HG02970 (cell line): ENCODE measurements around the gene ACSBG1.
A peak's percentile ranks its signal among the peaks of the same experiment; 100 is the strongest.

Experiments used
- ATAC-seq: cut with Tn5 transposase; IDR thresholded peaks from one replicate; pipeline ENCODE4 v1.9.1; 2021; ENCODE audit warnings: mild to moderate bottlenecking, moderate library complexity, moderate number of reproducible peaks; ENCODE audit not compliant: unreplicated experiment, low FRiP score

ACSBG1 gene

DNA sequence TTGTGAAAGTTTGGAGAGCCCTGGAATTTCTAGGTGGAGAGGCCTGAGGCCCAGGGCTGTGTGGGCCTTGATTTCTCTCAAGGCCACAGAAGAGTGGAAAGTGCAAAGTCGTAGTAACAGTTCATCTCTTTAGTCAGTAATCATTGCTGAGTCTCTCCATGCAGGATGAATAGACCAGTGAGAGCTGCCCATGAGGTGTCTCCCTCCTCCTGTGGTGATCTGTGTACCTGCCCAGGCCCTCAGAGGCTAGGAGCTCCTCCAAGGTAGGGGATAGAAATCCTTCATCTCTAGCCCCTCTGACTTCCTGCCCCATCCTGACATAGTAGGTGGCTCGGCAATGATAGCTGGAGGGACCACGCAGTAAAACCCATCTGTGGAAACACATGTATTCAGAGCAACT, 92.0 kb downstream of the ACSBG1 start:
- ATAC-seq: no peak

DNA sequence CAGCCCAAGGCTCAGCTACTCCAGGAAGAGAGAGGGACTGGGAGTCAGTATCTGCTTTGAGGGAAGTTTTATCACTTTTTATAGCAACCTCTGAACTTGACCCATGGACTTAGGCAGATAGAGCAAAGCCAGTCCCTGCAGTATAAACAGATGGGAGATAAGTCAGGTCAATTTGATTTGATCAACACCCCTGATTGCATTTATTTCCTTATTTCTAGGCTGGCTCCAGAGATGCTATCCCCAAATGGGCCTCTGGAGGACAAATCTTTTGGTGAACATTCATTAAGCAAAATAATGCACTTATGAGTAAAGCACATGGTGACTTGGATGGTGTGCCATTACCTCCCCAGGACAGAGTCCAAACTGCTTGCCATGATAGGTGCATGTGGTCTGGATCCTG, 94.1 kb downstream of the ACSBG1 start:
- no peak for ATAC-seq

DNA sequence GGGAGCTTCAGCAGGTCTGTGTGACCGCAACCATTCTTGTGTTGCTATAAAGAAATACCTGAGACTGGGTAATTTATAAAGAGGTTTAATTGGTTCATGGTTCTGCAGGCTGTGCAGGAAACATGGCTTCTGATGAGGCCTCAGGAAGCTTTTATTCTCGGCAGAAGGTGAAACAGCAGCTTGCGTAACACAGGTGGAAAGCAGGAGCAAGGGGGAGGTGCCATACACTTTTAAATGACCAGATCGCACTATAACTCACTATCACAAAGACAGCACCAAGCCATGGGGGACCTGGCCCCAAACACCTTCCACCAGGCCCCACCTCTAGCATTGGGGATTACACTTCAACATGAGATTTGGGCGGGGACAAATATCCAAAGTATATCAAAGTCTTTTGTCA, 94.8 kb downstream of the ACSBG1 start:
- ATAC-seq: no peak

DNA sequence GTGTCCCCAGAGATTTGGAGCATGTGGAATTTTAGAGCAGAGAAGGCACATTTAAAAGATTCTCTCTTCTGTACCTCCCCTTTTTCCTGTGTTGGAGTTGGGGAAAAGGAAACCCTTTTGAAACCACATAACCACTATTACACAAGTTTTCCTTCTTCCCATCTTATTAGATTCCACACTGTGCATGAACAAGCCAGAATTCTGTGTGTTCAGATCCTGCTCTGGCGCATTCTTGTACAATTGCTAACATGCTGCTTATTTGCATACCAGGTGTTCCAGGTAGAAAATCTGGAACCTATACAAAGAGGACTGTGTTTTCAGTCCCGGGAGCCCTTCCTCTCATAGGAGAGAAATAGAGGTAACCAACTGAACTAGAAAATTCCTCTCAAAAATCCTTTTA, 100.6 kb downstream of the ACSBG1 start:
- no peak for ATAC-seq

DNA sequence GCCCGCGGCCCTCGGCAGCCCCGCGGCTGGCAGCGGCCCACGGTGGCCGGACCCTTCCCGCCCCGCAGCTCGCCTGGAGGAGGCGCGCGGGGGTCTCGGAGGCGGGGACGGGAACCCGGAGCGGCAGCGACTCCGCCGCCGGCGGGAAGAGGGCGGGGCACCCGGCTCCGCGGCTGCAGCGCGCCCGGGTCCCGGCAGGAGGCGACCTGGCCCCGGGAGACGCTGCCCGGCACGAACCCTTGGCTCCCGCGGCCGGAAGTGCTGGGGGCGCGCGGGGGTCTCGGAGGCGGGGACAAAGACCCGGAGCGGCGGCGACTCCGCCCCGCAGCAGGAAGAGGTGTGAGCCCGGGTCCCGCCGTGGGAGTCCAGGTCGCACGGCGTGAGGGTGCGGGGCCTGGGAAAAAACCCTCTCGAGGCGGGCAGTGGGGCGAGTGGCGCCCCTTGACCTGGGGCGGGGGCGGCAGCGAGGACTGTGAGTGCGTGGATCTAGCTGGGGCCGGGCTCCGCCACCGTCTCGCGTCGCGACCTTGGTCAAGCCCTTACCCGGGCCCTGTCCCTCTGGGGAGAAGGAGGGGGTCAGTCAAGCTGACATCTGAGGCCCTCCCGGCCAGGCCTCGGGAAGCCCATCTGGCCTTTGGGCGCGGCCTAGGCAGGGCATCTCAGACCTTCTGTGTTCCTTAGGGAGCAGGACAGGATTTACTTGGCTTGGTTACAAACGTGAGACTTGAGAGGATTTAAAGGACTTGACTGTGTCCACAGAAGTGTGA, 102.9 kb downstream of the ACSBG1 start, which contains the start of gene CIB2:
TSS of gene CIB2 (minus strand) at position 151 of the 767 bp plus-strand sequence. CDS start 230 bp downstream, outside the sequence.
- ATAC-seq: peak; percentile 77

DNA sequence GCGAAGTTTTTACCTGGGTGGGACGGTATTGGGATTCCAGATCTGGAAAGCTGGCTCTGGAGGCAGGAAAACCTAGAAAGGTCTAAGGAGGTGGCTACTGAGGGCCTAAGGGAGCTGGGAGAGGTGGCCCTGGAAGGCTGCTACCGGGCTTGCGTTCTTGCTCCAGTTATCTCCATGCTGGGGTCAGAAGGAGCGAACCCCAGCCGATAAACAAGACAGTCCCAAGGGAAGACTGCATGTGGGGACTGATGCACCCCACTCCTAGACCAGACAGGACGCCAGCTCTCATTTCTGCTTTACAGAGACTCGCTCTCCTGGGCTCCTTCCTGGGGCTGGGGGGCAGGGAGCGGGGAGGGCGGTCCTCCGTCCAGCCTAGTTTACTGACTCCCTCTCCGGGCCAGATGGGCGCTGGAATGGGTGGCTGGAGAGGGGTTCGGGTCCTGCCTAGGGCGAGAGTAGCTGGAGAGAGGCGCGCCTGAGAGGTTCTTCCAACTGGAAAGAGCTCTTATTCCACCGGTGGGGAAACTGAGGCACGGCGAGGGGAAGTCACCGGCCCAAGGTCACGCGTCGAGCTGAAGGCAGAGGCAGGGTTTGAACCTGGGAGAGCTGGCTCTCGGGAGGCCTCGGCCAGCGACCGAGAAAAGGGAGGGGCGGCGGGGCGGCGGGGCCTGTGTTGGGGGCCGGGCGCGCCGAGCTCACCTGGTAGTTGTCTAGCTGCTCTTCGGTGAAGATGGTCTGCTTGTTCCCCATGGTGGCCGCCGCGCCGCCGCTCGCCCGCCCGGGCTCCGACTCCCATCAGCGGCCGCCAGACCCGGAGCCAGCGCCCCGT, 103.7 kb downstream of the ACSBG1 start:
- ATAC-seq: no peak

DNA sequence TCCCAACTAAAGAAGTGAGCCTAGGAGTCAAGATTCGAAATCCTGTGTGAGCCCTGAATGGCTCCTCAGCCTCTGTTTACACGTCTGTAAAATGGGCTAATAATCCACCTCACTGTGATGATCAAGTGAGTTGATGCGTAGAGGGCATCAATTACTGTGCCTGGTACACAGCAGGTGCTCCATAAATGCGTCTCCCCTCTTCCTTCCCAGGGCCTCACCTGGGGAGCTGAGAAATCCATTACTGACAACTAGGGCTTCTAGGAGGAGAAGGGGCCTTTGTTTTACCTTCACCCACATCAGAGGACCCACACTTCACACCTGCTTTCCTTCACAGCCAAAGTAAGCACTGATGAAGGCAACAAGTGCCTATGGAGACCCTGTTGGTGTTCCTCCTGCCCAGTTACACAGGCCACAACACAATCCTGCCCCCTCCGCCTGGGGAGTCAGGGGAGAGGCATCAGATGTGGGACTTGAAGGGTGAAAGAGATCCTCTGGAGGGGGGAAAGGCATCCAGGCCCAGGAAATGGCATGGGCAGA, 104.5 kb downstream of the ACSBG1 start:
- no peak for ATAC-seq

DNA sequence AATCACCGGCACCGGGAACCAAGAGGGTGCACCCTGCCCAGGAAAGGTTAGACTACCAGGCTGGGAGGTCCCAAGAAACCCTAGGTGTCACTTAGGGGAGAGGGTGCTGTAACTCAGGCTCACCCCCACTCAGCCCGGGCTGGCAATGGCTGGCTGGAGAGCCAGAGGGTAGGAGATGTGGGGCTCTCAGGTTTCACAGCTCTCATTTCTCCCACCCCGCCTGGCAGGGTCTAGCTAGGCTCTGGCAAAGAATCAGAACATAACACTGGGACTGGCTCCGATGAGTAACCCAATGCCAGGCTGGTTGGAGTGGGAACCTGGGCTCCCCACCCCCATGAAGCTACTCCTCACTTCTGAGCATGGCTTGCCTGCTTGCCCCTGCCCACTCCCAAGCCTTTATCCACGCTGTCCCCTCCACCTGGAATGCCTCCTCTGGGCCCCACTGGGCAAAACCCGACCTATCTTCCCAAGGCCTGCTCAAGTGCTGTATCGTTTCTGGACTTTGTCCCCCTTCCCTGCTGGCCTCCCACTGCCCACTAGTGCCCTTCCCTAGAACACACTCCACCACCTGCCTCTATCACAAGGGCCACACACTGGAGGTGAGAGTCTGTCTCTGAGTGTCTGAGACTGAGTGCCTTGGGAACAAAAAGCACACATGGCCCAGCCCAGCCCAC, 105.2 kb downstream of the ACSBG1 start:
- no peak for ATAC-seq

DNA sequence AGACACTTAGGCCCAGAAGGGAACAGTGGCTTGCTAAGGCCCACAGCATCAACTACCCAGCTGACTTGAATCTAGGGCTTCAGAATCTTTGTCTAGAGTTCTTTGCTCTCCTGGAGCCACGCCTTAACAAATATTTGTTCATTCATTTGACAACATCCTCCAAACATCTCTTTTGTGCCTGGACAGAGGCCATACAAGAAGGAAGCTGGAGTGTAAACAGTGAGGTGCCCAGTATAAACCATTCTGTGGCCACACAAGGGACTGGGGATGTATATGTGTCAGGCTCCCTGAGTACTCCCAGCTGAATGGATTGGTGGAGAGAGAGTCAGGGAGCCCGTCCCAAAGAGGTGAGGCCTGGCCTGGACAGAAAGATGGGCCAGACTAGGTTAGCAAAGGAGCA, 106.5 kb downstream of the ACSBG1 start:
- no peak for ATAC-seq

DNA sequence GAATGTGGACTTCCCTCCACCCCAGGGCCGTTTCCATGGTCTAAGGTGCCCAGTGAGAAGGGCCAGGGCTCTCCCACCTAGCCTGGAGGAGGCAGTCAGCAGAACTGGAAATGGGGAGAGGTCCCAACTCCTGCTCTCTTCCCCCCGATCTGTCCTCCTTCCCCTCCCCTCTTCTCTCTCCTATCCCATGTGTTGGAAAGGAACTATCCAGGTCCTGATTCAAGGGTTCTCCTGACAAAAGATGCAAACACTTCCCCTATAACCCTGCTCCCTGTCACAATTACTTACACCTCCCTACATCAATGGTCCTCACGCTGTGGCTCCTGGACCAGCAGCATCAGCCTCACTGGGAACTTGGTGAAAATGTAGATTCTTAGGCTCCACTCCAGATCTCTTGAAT, 109.1 kb downstream of the ACSBG1 start:
- no peak for ATAC-seq

DNA sequence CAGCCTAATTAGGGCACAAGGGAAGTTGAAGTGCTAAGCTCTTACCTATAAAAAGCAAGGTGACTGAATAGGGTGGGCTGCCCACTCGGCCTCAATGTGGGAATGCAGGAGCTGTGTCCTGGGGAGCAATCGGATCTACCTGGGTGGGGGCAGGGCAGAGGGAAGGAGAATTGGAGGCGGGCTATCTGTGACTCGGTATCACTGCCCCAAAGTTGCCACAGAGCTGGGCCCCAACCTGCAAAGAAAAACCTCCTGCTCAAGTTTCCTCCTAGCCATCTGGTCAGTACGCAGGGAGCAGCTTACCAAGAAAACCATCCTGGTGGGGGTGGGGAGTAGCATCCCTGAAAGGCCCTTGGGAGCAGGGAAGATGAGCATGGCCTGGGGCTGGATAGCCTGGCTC, 113.8 kb downstream of the ACSBG1 start:
- no peak for ATAC-seq
